ENCODE data around the gene FAM228A.

The FAM228A gene

DNA sequence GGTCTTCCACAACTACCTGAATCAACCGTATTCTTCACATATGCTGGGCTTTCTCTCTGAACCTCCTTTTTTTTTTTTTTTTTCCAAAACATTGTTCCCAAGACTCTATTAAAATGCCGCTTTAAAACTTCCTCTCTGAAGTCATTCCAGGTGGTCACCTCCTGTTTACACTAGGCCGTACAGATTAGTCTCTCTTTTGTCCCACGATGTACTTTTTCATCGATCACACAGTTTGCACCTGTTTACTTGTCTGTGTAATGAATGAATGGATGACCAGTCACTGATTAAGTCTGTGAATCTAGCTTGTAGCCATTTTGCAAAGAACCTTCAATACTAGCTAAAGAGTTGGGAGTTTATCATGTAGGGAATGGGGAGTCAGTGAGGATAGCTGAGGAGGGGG lies 16.7 kb upstream of the FAM228A start:
- no peak overlapping the region for H3K4me3 ChIP-seq (ENCODE audit: low read depth, low read length)
- DNase-seq (ENCODE audit: low read depth) = no peak
- TF ChIP-seq, protein P1, sequence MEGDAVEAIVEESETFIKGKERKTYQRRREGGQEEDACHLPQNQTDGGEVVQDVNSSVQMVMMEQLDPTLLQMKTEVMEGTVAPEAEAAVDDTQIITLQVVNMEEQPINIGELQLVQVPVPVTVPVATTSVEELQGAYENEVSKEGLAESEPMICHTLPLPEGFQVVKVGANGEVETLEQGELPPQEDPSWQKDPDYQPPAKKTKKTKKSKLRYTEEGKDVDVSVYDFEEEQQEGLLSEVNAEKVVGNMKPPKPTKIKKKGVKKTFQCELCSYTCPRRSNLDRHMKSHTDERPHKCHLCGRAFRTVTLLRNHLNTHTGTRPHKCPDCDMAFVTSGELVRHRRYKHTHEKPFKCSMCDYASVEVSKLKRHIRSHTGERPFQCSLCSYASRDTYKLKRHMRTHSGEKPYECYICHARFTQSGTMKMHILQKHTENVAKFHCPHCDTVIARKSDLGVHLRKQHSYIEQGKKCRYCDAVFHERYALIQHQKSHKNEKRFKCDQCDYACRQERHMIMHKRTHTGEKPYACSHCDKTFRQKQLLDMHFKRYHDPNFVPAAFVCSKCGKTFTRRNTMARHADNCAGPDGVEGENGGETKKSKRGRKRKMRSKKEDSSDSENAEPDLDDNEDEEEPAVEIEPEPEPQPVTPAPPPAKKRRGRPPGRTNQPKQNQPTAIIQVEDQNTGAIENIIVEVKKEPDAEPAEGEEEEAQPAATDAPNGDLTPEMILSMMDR (IDR thresholded peaks at IDR 0.05; ENCODE audit: low read depth, low read length, missing control alignments) = no peak
- in situ Hi-C loops (cut with HindIII; ENCODE audit: low sequenced_read_pairs) = no loop called here

DNA sequence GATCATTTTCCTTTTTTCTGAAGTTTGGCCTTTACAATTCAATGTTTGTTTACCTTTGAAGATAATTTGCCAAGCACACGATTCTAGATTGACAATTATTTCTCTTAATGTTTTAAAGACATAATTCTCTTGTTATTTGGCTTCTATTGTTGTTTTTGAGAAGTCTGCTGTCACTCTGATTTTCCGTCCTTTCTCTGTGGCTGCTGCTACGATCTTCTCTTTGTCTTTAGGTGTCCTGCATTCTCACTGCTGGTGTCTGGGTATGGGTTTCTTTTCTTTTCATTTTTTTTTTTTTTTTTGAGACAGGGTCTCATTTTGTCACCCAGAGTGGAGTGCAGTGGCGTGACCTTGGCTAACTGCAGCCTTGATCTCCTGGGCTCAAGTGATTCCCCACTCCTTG lies 15.1 kb upstream of the FAM228A start:
- no peak overlapping the region for H3K4me3 ChIP-seq (ENCODE audit: low read depth, low read length)
- TF ChIP-seq, protein P1 (IDR thresholded peaks at IDR 0.05; ENCODE audit: low read depth, low read length, missing control alignments) = no peak
- in situ Hi-C loops (cut with HindIII; ENCODE audit: low sequenced_read_pairs) = no loop called here
- no peak for DNase-seq (ENCODE audit: low read depth)

DNA sequence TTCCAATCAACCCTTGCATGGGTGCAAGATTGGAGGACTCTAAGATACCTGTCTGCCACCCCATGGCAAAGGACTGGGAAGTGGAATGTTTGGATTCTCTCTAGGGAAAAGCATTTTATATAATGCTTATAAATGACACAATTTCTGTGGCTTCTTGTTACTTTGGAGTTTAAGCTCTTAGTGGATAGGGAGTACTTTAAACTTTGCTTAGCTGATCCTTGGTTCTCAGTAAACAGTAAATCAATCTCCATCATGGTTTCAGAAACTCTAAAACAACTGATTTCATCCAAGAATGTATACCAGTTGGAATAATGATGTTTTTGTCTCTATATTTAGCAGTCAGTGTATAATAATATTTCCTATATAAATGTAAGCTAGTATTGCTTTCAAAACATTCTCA lies 14.1 kb upstream of the FAM228A start:
- in situ Hi-C loops (cut with HindIII; ENCODE audit: low sequenced_read_pairs) = no loop called here
- TF ChIP-seq, protein P1 (IDR thresholded peaks at IDR 0.05; ENCODE audit: low read depth, low read length, missing control alignments) = no peak

DNA sequence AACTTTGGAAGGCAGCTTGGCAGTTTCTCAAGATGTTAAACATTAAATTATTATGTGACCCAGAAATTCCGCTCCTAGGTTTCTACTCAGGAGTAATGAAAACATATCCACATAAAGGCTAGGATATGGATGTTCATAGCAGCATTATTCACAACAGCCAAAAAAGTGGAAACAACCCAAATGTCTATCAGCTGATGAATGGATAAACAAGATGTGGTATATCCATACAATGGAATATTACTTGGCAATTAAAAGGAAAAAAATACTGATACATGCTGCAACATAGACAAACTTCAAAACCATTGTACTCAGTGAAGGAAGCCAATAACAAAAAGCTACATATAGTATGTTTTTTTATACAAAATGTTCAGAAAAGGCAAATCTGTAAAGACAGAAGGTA lies 12.4 kb upstream of the FAM228A start:
- DNase-seq (ENCODE audit: low read depth) = no peak
- H3K4me3 ChIP-seq (ENCODE audit: low read depth, low read length) = no peak overlapping the region
- TF ChIP-seq, protein P1 (IDR thresholded peaks at IDR 0.05; ENCODE audit: low read depth, low read length, missing control alignments) = no peak
- in situ Hi-C loops (cut with HindIII; ENCODE audit: low sequenced_read_pairs) = no loop called here

More for the DNA sequence above, 14.1 kb upstream of the FAM228A start:
- H3K4me3 ChIP-seq (ENCODE audit: low read depth, low read length) = no peak overlapping the region
- DNase-seq (ENCODE audit: low read depth) = no peak

DNA sequence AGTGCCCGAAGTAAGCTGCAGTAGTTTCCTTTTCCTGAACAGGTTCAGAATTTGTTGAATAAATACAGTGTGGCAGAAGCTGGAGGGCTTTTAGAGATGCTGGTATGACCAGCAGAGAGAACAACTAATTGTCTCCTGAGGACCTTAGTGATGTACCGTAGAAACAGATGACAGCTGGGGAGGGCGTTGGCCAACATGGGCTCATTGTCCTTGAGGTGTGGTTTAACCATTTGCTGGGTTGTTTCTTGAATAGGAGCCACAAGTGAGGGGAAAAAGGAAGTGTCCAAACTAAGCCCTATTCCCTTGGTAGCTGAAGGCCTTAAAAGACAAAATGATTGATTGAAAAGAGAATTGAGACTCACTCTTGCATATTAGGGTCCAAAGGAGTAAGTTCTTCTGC lies 11.7 kb upstream of the FAM228A start:
- H3K4me3 ChIP-seq (ENCODE audit: low read depth, low read length) = no peak overlapping the region
- DNase-seq (ENCODE audit: low read depth) = no peak
- TF ChIP-seq, protein P1 (IDR thresholded peaks at IDR 0.05; ENCODE audit: low read depth, low read length, missing control alignments) = no peak
- in situ Hi-C loops (cut with HindIII; ENCODE audit: low sequenced_read_pairs) = no loop called here

DNA sequence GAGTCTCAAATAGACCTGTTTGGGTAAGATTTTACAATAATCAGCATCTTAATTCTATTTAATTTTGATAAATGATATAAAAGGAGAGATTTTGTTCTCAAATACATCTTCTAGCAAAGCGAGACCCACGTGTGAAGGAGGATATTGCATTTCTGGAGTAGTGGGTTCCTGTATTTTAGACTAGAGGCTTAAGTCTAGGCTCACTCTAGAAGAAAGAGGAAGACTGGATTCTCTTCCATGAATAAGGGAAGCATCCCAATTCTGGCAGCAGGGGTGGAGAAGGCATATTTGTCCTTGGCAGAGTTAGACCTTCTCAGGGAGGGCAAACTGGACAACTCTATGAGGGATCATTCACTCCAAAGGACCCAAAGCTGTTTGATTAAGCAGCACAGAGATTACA lies 11.3 kb upstream of the FAM228A start:
- DNase-seq (ENCODE audit: low read depth) = no peak
- in situ Hi-C loops (cut with HindIII; ENCODE audit: low sequenced_read_pairs) = no loop called here
- H3K4me3 ChIP-seq (ENCODE audit: low read depth, low read length) = no peak overlapping the region
- TF ChIP-seq, protein P1 (IDR thresholded peaks at IDR 0.05; ENCODE audit: low read depth, low read length, missing control alignments) = no peak

Measured in astrocyte of the cerebellum (primary cell).